Stomach (tissue), 9 donors: Measurements from ENCODE around the gene DZIP3. TPM values are rescaled to one million over a fixed set of nuclear protein-coding genes. Genes with fewer than 3 reads are reported as not detected.
A peak's percentile ranks its signal among the peaks of the same experiment; 100 is the strongest.
"Not testable (repeated sequence)": the region's sequence is repeated elsewhere in the genome, so short reads cannot be mapped to it uniquely, and the experiment has no call there.

Source experiments
- DNase-seq, 2 donors: peaks; one replicate each; pipeline versions ENCODE4 v3.0.0 to v3.0.0-alpha.2; 2013 to 2019
- H3K27ac ChIP-seq, 5 donors: fragments of 200-600 bp in 4 of 5; sonication (generic) in 4 of 5; one replicate each; pipeline ENCODE4 v1.5.1; 2013 to 2019; ENCODE audit warnings: mild to moderate bottlenecking in 1 of 5, moderate library complexity in 1 of 5
- H3K27me3 ChIP-seq, 3 donors: fragments of 200-600 bp; sonication (generic); one replicate each; pipeline ENCODE4 v1.5.1; 2017 to 2019; ENCODE audit warnings: mixed run types in 1 of 3
- H3K36me3 ChIP-seq, 4 donors: fragments of 200-600 bp; sonication (generic); 1 replicate in 3 of 4; 2 replicates in 1 of 4; pipeline ENCODE4 v1.5.1; 2016 to 2019
- H3K4me1 ChIP-seq, 4 donors: fragments of 200-600 bp; sonication (generic); one replicate each; pipeline ENCODE4 v1.5.1; 2016 to 2019
- H3K4me3 ChIP-seq, 4 donors: fragments of 200-600 bp; sonication (generic) in 3 of 4; one replicate each; pipeline ENCODE4 v1.5.1; 2016 to 2019; ENCODE audit warnings: mild to moderate bottlenecking in 1 of 4
- H3K9me3 ChIP-seq, 4 donors: fragments of 200-600 bp; sonication (generic); one replicate each; pipeline ENCODE4 v1.5.1; 2016 to 2019
- EP300 ChIP-seq: sonication (generic); formaldehyde crosslinking; IDR thresholded peaks from one replicate; pipeline ENCODE4 v1.6.1; 2017; ENCODE audit warnings: antibody characterized with exemption
- POLR2A ChIP-seq, 4 donors: fragments of 450-650 bp; IDR thresholded peaks; one replicate each; pipeline ENCODE4 v1.6.1; 2016; ENCODE audit warnings: antibody characterized with exemption in 4 of 4, control low read depth in 2 of 4, mild to moderate bottlenecking in 1 of 4, moderate library complexity in 1 of 4
- POLR2AphosphoS5 ChIP-seq, 3 donors: sonication (generic); formaldehyde crosslinking; IDR thresholded peaks; one replicate each; pipeline ENCODE4 v1.6.1; 2016; ENCODE audit warnings: antibody characterized with exemption in 3 of 3
- WGBS, 5 donors: extraction: QIAGEN DNeasy Blood & Tissue Kit in 3 of 5; methylation state at CpG; one replicate each; pipeline versions ENCODE4 v1.1.5 to v1.1.7; 2013 to 2018; 5-methylcytosine and 5-hydroxymethylcytosine counted together
- intact Hi-C: fragments of 100-400 bp; cut with DNase I; formaldehyde crosslinking; loops from one replicate; pipeline ENCODE4 v1.15.1; 2023; ENCODE audit warnings: low total_unique reads
- polyA plus RNA-seq, 3 donors: library from polyadenylated mRNA; stranded (reverse); fragments of 200-250 nt; gene quantifications; one replicate each; pipeline ENCODE4 v1.2.3, GENCODE V29; 2013
- total RNA-seq, 5 donors: library from RNA; depleted of rRNA; stranded (reverse); fragments of >200 nt; gene quantifications; one replicate each; pipeline versions ENCODE4 v1.1.0 to v1.2.3, GENCODE V29; 2014 to 2016
- TF ChIP-seq, protein P1 (sequence below), 7 experiments: fragments of 450-650 bp in 4 of 7; fragments of 200-600 bp in 3 of 7; sonication (generic) in 3 of 7; IDR thresholded peaks; one replicate each; pipeline ENCODE4 v1.5.1; 2016 to 2019; ENCODE audit warnings: antibody characterized with exemption in 7 of 7, control low read depth in 2 of 7, mild to moderate bottlenecking in 1 of 7
- donor health status: healthy with polysubstance abuse.
- donor health status: Bipolar disorder and iron deficiency.
- donor health status: healthy.

The DZIP3 gene
- total and polyA plus RNA-seq, 8 donors: 1.2 to 28.6 (median 4.2) TPM

DNA sequence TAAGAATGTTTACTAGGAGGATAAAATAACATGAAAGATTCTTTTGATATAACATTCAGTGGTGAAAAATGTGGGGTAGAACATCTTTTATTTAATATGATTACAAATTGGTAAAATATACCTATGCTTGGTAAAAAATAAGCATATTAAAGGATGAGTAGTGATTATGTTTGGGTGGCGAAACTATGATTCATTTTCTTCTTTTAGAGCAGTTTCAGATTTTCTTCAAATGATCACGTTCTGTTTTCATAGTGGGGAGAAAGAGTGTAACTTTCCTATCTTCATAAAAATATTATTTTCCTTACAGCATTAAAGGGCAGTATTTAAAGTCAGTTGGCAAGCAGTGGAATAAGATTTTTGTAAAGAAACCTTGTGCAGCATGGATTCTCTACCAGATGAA is 15.5 kb downstream of the DZIP3 start:
- DNase-seq: no peak
- no peaks in the 10 kb centered on the region for H3K9me3 ChIP-seq
- intact Hi-C loops: no loop called here
- H3K36me3 ChIP-seq: peaks cover 0 to 12% (median 6%) of the 10 kb centered on the region in 4 donors
- H3K4me1 ChIP-seq: peaks cover 0 to 5% (median 2%) of the 10 kb centered on the region in 4 donors
- no peak overlapping the region for H3K27ac ChIP-seq
- 87 to 94% (median 93%) methylated on average over 2 of the region's 2 CpGs for WGBS, 5 donors
- TF ChIP-seq POLR2A (IDR thresholded peaks at IDR 0.05): no peak
- no peak for TF ChIP-seq POLR2AphosphoS5 (IDR thresholded peaks at IDR 0.05)
- TF ChIP-seq, protein P1, sequence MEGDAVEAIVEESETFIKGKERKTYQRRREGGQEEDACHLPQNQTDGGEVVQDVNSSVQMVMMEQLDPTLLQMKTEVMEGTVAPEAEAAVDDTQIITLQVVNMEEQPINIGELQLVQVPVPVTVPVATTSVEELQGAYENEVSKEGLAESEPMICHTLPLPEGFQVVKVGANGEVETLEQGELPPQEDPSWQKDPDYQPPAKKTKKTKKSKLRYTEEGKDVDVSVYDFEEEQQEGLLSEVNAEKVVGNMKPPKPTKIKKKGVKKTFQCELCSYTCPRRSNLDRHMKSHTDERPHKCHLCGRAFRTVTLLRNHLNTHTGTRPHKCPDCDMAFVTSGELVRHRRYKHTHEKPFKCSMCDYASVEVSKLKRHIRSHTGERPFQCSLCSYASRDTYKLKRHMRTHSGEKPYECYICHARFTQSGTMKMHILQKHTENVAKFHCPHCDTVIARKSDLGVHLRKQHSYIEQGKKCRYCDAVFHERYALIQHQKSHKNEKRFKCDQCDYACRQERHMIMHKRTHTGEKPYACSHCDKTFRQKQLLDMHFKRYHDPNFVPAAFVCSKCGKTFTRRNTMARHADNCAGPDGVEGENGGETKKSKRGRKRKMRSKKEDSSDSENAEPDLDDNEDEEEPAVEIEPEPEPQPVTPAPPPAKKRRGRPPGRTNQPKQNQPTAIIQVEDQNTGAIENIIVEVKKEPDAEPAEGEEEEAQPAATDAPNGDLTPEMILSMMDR (IDR thresholded peaks at IDR 0.05): no peak
- TF ChIP-seq EP300: no peak
- H3K27me3 ChIP-seq: no peaks in the 10 kb centered on the region
- no peak overlapping the region for H3K4me3 ChIP-seq

DNA sequence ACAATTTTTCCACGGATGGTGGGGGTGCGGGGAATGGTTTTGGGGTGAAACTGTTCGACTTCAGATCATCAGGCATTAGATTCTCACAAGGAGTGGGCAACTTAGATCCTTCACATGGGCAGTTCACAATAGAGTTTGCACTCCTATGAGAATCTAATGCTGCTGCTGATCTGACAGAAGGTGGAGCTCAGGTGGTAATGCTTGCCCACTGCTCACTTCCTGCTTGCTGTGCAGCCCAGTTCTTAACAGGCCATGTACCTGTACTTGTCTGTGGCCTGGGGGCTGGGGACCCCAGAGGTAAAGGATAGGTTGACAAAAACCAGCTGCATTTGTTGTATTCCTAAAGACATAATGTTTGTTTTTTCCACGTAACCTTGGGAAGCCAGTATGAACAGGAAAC is 16.0 kb downstream of the DZIP3 start:
- DNase-seq: peak in 1 of 2 donors; percentile 12
- 70 to 89% (median 84%) methylated on average over 4 of the region's 4 CpGs for WGBS, 5 donors
- H3K27ac ChIP-seq: no peak overlapping the region
- intact Hi-C loops: no loop called here
- no peaks in the 10 kb centered on the region for H3K9me3 ChIP-seq
- H3K4me3 ChIP-seq: no peak overlapping the region
- peaks cover 0 to 12% (median 6%) of the 10 kb centered on the region in 4 donors for H3K36me3 ChIP-seq
- no peaks in the 10 kb centered on the region for H3K27me3 ChIP-seq
- TF ChIP-seq POLR2AphosphoS5 (IDR thresholded peaks at IDR 0.05): no peak
- H3K4me1 ChIP-seq: peaks cover 0 to 5% (median 2%) of the 10 kb centered on the region in 4 donors

DNA sequence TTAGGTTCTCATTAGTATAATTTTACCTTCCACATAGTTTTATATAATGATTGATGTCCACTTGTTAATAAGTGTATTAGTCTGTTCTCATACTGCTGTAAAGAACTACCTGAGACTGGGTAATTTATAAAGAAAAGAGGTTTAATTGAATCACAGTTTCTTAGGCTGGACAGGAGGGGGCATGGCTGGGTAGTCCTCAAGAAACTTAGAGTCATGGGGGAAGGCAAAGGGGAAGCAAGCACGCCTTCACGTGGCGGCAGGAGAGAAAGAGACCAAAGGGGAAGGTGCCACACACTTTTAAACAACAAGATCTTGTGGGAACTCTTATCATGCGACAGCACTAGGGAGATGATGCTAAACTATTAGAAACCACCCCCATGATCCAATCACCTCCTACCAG is 19.2 kb downstream of the DZIP3 start:
- no peaks in the 10 kb centered on the region for H3K4me1 ChIP-seq
- DNase-seq: no peak
- H3K36me3 ChIP-seq: peaks cover 5 to 27% (median 12%) of the 10 kb centered on the region in 4 donors
- TF ChIP-seq, protein P1 (IDR thresholded peaks at IDR 0.05): no peak
- TF ChIP-seq POLR2AphosphoS5 (IDR thresholded peaks at IDR 0.05): no peak
- TF ChIP-seq POLR2A (IDR thresholded peaks at IDR 0.05): no peak
- TF ChIP-seq EP300: no peak
- H3K27ac ChIP-seq: no peak overlapping the region
- H3K4me3 ChIP-seq: no peak overlapping the region
- 83 to 94% (median 92%) methylated on average over 4 of the region's 4 CpGs for WGBS, 5 donors
- H3K9me3 ChIP-seq: no peaks in the 10 kb centered on the region
- intact Hi-C loops: no loop called here
- H3K27me3 ChIP-seq: no peaks in the 10 kb centered on the region

DNA sequence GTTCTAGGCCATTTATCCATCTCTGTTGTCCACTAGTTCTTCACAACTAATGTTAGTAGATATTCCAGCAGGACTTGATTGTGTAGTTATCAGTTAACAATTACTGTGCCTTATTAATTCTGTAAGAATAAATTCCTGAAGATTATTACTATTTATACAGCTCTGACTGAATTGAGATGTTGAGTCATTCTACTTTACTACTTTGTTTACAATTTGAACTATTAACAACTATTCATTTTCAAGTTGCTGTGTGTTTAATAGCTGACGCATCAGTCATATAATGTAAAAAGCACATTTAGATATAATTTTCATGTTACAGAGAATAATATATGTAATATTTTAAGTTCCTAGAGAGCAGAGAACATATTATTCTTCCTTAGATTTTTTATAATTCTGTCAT is 21.1 kb downstream of the DZIP3 start:
- Histone ChIP-seq H3K27ac (no peak overlapping the region), H3K4me1 (no peaks in the 10 kb centered on the region), H3K27me3 (no peaks in the 10 kb centered on the region), H3K4me3 (no peak overlapping the region), H3K9me3 (no peaks in the 10 kb centered on the region), H3K36me3 (peaks cover 5 to 34% (median 12%) of the 10 kb centered on the region in 4 donors)
- WGBS, 5 donors: 91 to 99% (median 95%) methylated on average over 1 of the region's 1 CpG
- intact Hi-C loops: no loop called here
- no peak for TF ChIP-seq POLR2AphosphoS5 (IDR thresholded peaks at IDR 0.05)
- no peak for TF ChIP-seq EP300
- TF ChIP-seq, protein P1 (IDR thresholded peaks at IDR 0.05): no peak
- no peak for TF ChIP-seq POLR2A (IDR thresholded peaks at IDR 0.05)
- DNase-seq: no peak

DNA sequence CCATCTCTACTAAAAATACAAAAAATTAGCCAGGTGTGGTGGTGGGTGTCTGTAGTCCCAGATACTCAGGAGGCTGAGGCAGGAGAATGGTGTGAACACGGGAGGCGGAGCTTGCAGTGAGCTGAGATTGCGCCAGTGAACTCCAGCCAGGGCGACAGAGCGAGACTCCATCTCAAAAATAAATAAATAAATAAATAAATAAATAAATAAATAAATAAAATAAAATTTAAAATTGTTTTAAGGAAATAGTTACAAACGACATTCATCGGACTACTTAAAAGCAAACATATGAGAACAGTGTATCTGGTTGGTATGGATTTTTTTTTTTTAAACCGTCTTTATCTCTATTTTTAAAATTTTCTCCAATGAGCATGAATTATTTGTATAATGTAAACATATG is 26.6 kb downstream of the DZIP3 start:
- H3K9me3 ChIP-seq, H3K4me3 ChIP-seq, H3K27ac ChIP-seq, H3K27me3 ChIP-seq, intact Hi-C loops, DNase-seq: not testable (repeated sequence)
- Histone ChIP-seq H3K36me3 (peaks cover 5 to 44% (median 13%) of the 10 kb centered on the region in 4 donors), H3K4me1 (peaks cover 0 to 10% (median 3%) of the 10 kb centered on the region in 4 donors)
- WGBS, 5 donors: 97 to 99% (median 98%) methylated on average over 8 of the region's 8 CpGs
